ENCODE data around the gene CDK6. TPM values are rescaled to one million over a fixed set of nuclear protein-coding genes. Genes with fewer than 3 reads are reported as not detected.

CDK6 gene
- total and polyA plus RNA-seq, 2 of the 8 experiments (the other 6 are each of a cell fraction or from before 2014, with no cell fraction given) = 5.9 to 18.9 TPM

Small RNAs within 50 kb of the gene (small RNA-seq; reads per million reads assigned to genes)
- gene RNU6-10P (ENCODE audit: insufficient read depth) = not detected

Other genes with a start within 250 kb of the CDK6 start
- 38.0 and 39.0 TPM in 2 replicates for gene FAM133B, start 246.2 kb downstream of the CDK6 start, total RNA-seq (2021; fragmentation: NEBNext Ultra II Directional; extraction: Animal tissue kit (Norgen Biotek cat#: 25700))
- 9.0 and 21.7 TPM in 2 replicates for gene FAM133B, start 246.2 kb downstream of the CDK6 start, polyA plus RNA-seq (2011; rRNA removed)

All from H1 (cell line).